Lower lobe of right lung (tissue), 2 donors: ENCODE measurements around the gene WDFY2. TPM values are rescaled to one million over a fixed set of nuclear protein-coding genes. Genes with fewer than 3 reads are reported as not detected.
A peak's percentile ranks its signal among the peaks of the same experiment; 100 is the strongest.

Experiments used
- ATAC-seq, 2 donors: fragments of 200-7000 bp; cut with Tn5 transposase; one replicate each; pipeline ENCODE4 v1.9.1; 2020 to 2022; ENCODE audit warnings: mild to moderate bottlenecking in 2 of 2, moderate library complexity in 2 of 2
- DNase-seq: peaks from one replicate; pipeline ENCODE4 v3.0.0-alpha.2; 2020
- H3K27ac ChIP-seq: fragments of 200-600 bp; one replicate; pipeline ENCODE4 v1.8.0; 2022
- H3K27me3 ChIP-seq: fragments of 200-600 bp; one replicate; pipeline ENCODE4 v1.8.0; 2022; ENCODE audit warnings: low read depth
- H3K36me3 ChIP-seq: fragments of 200-600 bp; one replicate; pipeline ENCODE4 v1.8.0; 2022; ENCODE audit warnings: mild to moderate bottlenecking
- H3K4me1 ChIP-seq: fragments of 200-600 bp; one replicate; pipeline ENCODE4 v1.8.0; 2022
- H3K4me3 ChIP-seq: fragments of 200-600 bp; one replicate; pipeline ENCODE4 v1.8.0; 2022; ENCODE audit warnings: mild to moderate bottlenecking
- H3K9me3 ChIP-seq: fragments of 200-600 bp; one replicate; pipeline ENCODE4 v1.8.0; 2022
- CTCF ChIP-seq: fragments of 200-600 bp; IDR thresholded peaks from one replicate; pipeline ENCODE4 v1.8.0; 2022; ENCODE audit warnings: antibody characterized with exemption, mild to moderate bottlenecking
- intact Hi-C: fragments of 100-400 bp; cut with DNase I; formaldehyde crosslinking; loops from one replicate; pipeline ENCODE4 v1.11.0; 2022
- microRNA-seq: library from miRNA; unstranded; fragments of <30 nt; microRNA quantifications from one replicate; pipeline ENCODE4 v1.2.0, GENCODE V29; 2020; ENCODE audit warnings: borderline number of aligned reads
- total RNA-seq: library from RNA; stranded (reverse); fragmentation: NEBNext Ultra II Directional; extraction: Animal tissue kit (Norgen Biotek cat#: 25700); gene quantifications from one replicate; pipeline ENCODE4 v1.2.1, GENCODE V29; 2021
- donor health status: DM: no; HTN: yes; CAD: no; lungs with severe emphysema.

The WDFY2 gene
- total RNA-seq, 1 donor from 2014 or later: 16.6 TPM

DNA sequence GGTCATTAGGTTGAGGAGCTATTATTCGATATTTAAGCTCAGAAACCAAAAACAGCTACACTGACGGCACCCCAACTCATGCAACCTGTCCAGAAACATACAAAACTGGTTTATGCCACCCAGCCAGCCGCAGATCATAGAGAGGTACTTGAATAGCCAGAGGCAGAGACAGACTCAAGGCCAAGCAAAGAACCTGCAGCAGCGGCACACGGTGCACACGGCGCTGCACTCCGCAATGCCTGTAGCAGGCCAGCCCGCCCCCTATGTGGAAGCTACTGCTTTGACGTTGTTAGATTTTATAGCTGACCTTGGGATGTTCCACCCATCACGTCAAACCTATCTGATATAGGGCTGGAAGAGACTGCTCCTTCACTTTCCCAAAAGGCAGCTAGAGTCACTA, 231.6 kb downstream of the WDFY2 start:
- H3K27me3 ChIP-seq: no peaks in the 10 kb centered on the region
- peaks cover 13% of the 10 kb centered on the region for H3K4me1 ChIP-seq
- no peak for TF ChIP-seq CTCF
- intact Hi-C loops: no loop called here
- DNase-seq (no peak), ATAC-seq (peak; percentile 37 to 44)
- no peak overlapping the region for H3K4me3 ChIP-seq
- H3K27ac ChIP-seq: no peak overlapping the region
- H3K9me3 ChIP-seq: no peaks in the 10 kb centered on the region
- no peaks in the 10 kb centered on the region for H3K36me3 ChIP-seq

- Histone ChIP-seq H3K9me3 (no peaks in the 10 kb centered on the region), H3K4me3 (no peak overlapping the region), H3K27ac (no peak overlapping the region), H3K4me1 (peaks cover 13% of the 10 kb centered on the region), H3K36me3 (no peaks in the 10 kb centered on the region), H3K27me3 (no peaks in the 10 kb centered on the region)
- ATAC-seq (no peak), DNase-seq (no peak)
- intact Hi-C loops: no loop called here
- no peak for TF ChIP-seq CTCF
Observed at GRCh38 chr13:51816604-51817249, 232.5 kb downstream of the WDFY2 start.

Small RNAs within 50 kb of the gene (microRNA-seq; reads per million reads assigned to microRNA genes)
- not detected for gene MIR4703

Other genes starting within 250 kb of the WDFY2 start
- gene SERPINE3, start 244.8 kb upstream of the WDFY2 start, total RNA-seq: not detected
- 29.5 TPM for gene INTS6, start 131.4 kb upstream of the WDFY2 start, total RNA-seq
- 13.4 TPM for gene DHRS12, start 219.7 kb downstream of the WDFY2 start, total RNA-seq